Measurements from ENCODE around the gene MICU1. TPM values are rescaled to one million over a fixed set of nuclear protein-coding genes. Genes with fewer than 3 reads are reported as not detected.
A peak's percentile ranks its signal among the peaks of the same experiment; 100 is the strongest.

The MICU1 gene
- total and polyA plus RNA-seq, 2 of the 13 experiments (the other 11 are each of a cell fraction or from before 2014, with no cell fraction given) = 32.5 to 56.1 TPM

DNA sequence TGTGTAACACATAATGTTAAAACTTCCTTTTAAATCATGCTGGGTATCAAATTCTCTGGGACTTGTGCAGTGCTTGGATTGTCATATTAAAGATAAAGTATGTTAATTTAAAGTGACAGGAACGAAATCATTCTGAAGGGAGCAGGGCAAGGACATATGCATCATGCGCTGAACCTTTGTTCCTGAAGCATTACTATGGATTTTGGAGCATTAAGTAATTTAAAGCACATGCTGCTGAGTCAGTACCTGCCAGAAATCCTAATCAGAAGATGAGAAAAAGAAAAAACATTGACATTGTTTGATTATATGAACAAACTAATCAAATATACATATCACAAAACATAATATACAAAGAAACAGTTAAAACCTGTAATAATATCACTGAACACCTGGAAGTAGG is 101.4 kb downstream of the MICU1 start:
- peaks cover 45% of the 10 kb centered on the region for H3K79me2 ChIP-seq (ENCODE audit: insufficient read depth, low read length)
- CTCF ChIA-PET (ENCODE audit: low intra/inter-chr PET ratio, low total read pairs) = no interaction called here

DNA sequence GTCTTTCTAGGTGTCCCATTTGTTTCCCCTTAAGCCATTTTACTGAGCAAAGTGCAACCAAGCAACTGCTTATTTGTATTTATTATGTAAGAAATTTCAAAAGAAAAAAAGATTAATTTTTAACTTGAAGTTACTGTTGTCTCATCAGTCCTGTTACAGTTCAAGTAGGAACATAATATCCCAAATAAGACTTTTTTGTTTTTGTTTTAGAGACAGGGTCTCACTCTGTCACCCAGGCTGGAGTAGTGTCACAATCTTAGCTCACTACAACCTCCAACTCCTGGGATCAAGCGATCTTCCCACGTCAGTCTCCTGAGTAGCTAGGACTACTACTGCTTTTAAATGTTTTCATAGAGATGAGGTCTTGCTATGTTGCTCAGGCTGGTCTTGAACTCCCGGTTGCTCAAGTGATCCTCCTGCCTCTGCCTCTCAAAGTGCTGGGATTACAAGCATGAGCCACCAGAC is 101.9 kb downstream of the MICU1 start:
- Histone ChIP-seq H3K4me1 (ENCODE audit: insufficient read depth, low read length) (peaks cover 74% of the 10 kb centered on the region), H3K9ac (ENCODE audit: insufficient read depth, low read depth, low read length) (peak overlapping the region; percentile 71), H4K20me1 (ENCODE audit: insufficient read depth, low read length) (no peaks in the 10 kb centered on the region), H3K9me3 (ENCODE audit: low read length) (no peaks in the 10 kb centered on the region), H3K27ac (ENCODE audit: extremely low read length, insufficient read depth, low read length) (peak overlapping the region; percentile 89), H2AFZ (ENCODE audit: low read length) (no peak overlapping the region), H3K4me2 (ENCODE audit: low read depth, low read length) (peak overlapping the region; percentile 76), H3K4me3 (replicated peaks in 1 of 3; ENCODE audit: insufficient read depth in 1 of 3, low read depth in 2 of 3, low read length in 3 of 3) (peak overlapping the region; percentile 51 to 77 (median 63); a peak in 5 of 6 replicates), H3K27me3 (ENCODE audit: control insufficient read depth in 1 of 2, insufficient read depth in 2 of 2, low read length in 2 of 2) (no peaks in the 10 kb centered on the region), H3K36me3 (replicated peaks in 1 of 2; ENCODE audit: control insufficient read depth in 1 of 2, insufficient read depth in 2 of 2, low read length in 2 of 2) (no peaks in the 10 kb centered on the region; a peak in 2 of 5 replicates), H3K79me2 (ENCODE audit: insufficient read depth, low read length) (peaks cover 50% of the 10 kb centered on the region)
- DNase-seq (ENCODE audit: low spot score) (peak; percentile 62), FAIRE-seq (peak; percentile 62), ATAC-seq (peak; percentile 67)
- POLR2A ChIA-PET = no interaction called here
- in situ Hi-C loops (cut with HindIII; ENCODE audit: extremely low pct_ligation_motif_present, low pct_unique_long_range_greater_than_20kb) (no loop called here), intact Hi-C loops (cut with micrococcal nuclease; ENCODE audit: unreplicated experiment) (no loop called here)
- CTCF ChIA-PET (ENCODE audit: low intra/inter-chr PET ratio, low total read pairs) = no interaction called here
- BruUV-seq (replicated peaks) = no TSS peak
- 1% methylated on average over 3 of the region's 3 CpGs for WGBS (ENCODE audit: low lambda C conversion rate)
- TF ChIP-seq GLI4 (CRISPR knock-in tag; IDR thresholded peaks at IDR 0.05; ENCODE audit: borderline replicate concordance) (no peak), ZBTB4 (CRISPR knock-in tag; IDR thresholded peaks at IDR 0.05; ENCODE audit: borderline replicate concordance) (no peak), NCOA1 (CRISPR knock-in tag; IDR thresholded peaks at IDR 0.05) (no peak), ZNF234 (CRISPR knock-in tag; conservative IDR thresholded peaks at IDR 0.05) (no peak), RNF2 (conservative IDR thresholded peaks at IDR 0.05; ENCODE audit: low read depth) (no peak)
- TF ChIP-seq, protein P1, sequence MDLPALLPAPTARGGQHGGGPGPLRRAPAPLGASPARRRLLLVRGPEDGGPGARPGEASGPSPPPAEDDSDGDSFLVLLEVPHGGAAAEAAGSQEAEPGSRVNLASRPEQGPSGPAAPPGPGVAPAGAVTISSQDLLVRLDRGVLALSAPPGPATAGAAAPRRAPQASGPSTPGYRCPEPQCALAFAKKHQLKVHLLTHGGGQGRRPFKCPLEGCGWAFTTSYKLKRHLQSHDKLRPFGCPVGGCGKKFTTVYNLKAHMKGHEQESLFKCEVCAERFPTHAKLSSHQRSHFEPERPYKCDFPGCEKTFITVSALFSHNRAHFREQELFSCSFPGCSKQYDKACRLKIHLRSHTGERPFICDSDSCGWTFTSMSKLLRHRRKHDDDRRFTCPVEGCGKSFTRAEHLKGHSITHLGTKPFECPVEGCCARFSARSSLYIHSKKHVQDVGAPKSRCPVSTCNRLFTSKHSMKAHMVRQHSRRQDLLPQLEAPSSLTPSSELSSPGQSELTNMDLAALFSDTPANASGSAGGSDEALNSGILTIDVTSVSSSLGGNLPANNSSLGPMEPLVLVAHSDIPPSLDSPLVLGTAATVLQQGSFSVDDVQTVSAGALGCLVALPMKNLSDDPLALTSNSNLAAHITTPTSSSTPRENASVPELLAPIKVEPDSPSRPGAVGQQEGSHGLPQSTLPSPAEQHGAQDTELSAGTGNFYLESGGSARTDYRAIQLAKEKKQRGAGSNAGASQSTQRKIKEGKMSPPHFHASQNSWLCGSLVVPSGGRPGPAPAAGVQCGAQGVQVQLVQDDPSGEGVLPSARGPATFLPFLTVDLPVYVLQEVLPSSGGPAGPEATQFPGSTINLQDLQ (CRISPR knock-in tag; IDR thresholded peaks at IDR 0.05) = no peak

More for the DNA sequence above, 101.4 kb downstream of the MICU1 start:
- no peaks in the 10 kb centered on the region for H3K9me3 ChIP-seq (ENCODE audit: low read length)
- DNase-seq (ENCODE audit: low spot score) (no peak), ATAC-seq (no peak), FAIRE-seq (no peak)
- peak overlapping the region; percentile 76 for H3K4me2 ChIP-seq (ENCODE audit: low read depth, low read length)
- in situ Hi-C loops (cut with HindIII; ENCODE audit: extremely low pct_ligation_motif_present, low pct_unique_long_range_greater_than_20kb) (no loop called here), intact Hi-C loops (cut with micrococcal nuclease; ENCODE audit: unreplicated experiment) (no loop called here)
- H4K20me1 ChIP-seq (ENCODE audit: insufficient read depth, low read length) = no peaks in the 10 kb centered on the region
- H3K4me1 ChIP-seq (ENCODE audit: insufficient read depth, low read length) = peaks cover 74% of the 10 kb centered on the region
- H3K36me3 ChIP-seq (replicated peaks in 1 of 2; ENCODE audit: control insufficient read depth in 1 of 2, insufficient read depth in 2 of 2, low read length in 2 of 2) = no peaks in the 10 kb centered on the region; a peak in 1 of 5 replicates
- peak overlapping the region; percentile 71 for H3K9ac ChIP-seq (ENCODE audit: insufficient read depth, low read depth, low read length)
- H3K4me3 ChIP-seq (replicated peaks in 1 of 3; ENCODE audit: insufficient read depth in 1 of 3, low read depth in 2 of 3, low read length in 3 of 3) = peak overlapping the region; percentile 51 to 77 (median 63); a peak in 5 of 6 replicates
- H3K27ac ChIP-seq (ENCODE audit: extremely low read length, insufficient read depth, low read length) = peak overlapping the region; percentile 89
- 26% methylated on average over 2 of the region's 2 CpGs for WGBS (ENCODE audit: low lambda C conversion rate)
- no peaks in the 10 kb centered on the region for H3K27me3 ChIP-seq (ENCODE audit: control insufficient read depth in 1 of 2, insufficient read depth in 2 of 2, low read length in 2 of 2)
- BruUV-seq (replicated peaks) = TSS peak; percentile 84
- H2AFZ ChIP-seq (ENCODE audit: low read length) = no peak overlapping the region
- POLR2A ChIA-PET = no interaction called here
- TF ChIP-seq NR1H2 (CRISPR knock-in tag; IDR thresholded peaks at IDR 0.05; ENCODE audit: borderline replicate concordance, low read depth) = no peak
- peak; percentile 68; the same call in 1 of the 2 replicates for TF ChIP-seq ZNF878 (CRISPR knock-in tag; IDR thresholded peaks at IDR 0.05)
- no peak for TF ChIP-seq CERS6 (CRISPR knock-in tag; IDR thresholded peaks at IDR 0.05)
- peak; percentile 5; the same call in 1 of the 2 replicates for TF ChIP-seq SAP130 (CRISPR knock-in tag; IDR thresholded peaks at IDR 0.05; ENCODE audit: low read depth)

Measured in HepG2 (cell line).